LNCAP (cell line): Measurements from ENCODE around the gene GRK5.

ENCODE experiments used
- CTCF ChIP-seq: fragments of 450-650 bp; IDR thresholded peaks from 2 replicates; pipeline ENCODE4 v1.5.1; 2017; ENCODE audit warnings: mild to moderate bottlenecking

The GRK5 gene

DNA sequence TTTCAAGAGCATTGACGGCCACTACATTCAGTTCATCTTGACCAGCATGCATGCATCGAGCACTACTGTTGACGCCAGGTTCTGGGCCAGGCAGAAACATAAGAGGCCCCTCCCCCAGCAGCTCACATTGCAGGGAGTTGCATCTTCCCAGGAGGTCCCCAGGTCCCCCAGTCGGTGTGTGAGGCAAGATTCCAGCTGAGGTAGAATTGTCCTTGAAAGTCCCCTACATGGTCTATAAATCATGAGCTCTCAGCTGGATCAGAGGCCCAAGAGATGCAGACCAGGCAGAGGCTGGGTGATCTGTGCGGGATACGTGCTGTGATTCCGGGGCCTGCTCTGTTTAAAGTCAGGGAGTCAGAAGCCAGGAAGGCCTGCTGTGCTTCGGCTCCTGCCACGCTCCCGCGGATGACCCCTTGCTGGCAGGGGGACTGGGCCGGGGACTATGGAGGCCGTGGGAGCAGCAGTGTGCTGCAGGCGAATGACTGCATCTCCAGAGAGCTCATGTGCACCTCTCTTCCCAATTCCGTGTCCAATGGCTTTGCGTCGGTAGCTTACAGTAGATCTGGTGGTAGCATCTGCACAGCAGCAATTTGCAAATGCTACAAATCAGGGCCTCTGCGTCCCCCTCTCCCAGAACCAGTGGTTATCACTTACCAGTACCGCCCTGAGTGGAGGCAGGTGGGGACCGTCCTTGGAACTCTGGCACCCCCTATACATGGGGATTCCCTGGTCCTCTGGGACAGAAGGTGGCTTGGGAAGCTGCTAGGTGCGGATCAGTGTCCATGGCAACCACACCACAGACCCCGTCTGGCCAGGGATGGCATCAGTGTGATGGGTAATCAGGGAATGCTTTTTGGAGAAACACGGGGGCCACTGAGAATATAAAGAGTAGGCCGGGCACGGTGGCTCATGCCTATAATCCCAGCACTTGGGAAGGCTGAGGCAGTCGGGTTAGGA lies 241.5 kb downstream of the GRK5 start:
- TF ChIP-seq CTCF = no peak

DNA sequence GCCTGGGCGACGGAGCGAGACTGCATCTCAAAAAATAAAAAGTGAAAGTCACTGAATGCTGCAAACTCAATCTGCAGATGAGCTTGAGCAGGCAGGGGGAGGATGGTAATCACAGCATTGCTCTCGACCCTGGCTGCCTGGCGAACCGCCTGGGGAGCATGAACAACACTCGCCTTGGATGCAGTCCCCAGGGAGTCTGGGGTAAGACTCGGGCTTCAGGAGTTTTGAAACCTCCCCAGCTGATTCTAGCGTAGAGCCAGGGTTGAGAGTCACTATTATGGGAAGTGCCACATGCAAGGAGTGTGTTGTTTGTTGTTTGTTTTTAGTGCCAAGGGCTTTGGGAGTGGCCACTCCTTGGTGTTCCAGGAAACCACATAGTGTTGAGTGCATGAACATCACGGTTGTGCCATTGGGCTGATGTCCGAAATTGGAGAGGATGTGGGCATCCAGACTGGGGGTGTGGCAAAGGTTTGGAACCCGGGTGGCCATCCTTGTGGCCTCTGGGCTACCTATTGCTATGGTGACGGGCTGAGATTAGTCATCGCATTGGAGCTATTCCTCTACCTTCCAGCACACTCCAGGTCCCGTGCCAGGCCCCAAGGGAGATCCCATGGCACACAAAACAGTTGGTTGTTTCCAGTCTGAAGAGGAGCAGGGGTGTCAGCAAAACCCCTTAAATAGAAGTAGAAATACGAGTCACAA lies 242.5 kb downstream of the GRK5 start:
- no peak for TF ChIP-seq CTCF

- TF ChIP-seq CTCF = no peak
Observed at GRCh38 chr10:119450606-119451299, 243.4 kb downstream of the GRK5 start.

DNA sequence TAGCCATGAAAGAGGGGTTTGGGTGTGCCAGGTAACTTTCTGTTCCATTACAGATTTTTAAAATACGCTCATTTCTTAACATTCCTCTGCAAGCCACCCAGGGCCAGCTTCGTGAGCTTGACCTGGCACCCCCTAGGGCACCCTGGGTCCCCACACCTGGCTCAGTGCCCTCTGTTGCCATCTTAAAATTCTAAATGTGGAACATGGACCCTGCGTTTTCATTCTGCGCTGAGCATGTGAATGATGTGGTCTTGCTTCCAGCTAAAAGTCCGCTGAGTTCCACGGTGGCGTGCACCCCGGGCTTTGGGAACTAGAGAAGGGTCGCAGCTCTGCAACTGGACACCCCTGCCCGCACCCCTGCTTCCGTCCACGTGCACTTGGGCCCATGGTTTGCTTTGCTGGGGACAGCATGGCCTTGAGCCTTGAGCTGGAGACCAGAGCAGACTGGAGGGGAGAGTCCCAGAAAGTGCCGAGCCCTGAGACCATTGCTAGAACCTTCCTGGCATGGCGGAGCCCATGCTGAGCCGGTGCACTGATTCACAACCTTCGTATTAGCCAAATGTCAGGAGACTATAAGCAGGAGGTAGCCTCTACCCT lies 244.0 kb downstream of the GRK5 start:
- no peak for TF ChIP-seq CTCF

DNA sequence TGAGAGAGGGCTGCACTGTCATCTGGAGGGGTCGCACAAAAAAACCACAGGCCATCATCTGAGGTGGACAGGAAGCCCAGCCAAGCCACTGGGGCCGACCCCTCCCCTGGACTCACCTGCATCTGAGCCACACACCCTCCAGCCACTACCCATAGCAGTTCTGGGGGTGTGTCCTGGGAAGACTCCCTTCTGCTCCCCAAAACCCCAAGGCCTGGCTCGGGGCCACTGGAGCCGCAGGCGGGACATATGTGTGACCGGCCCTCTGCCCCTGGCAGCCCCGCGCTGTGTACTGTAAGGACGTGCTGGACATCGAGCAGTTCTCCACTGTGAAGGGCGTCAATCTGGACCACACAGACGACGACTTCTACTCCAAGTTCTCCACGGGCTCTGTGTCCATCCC lies 245.0 kb downstream of the GRK5 start:
- no peak for TF ChIP-seq CTCF

DNA sequence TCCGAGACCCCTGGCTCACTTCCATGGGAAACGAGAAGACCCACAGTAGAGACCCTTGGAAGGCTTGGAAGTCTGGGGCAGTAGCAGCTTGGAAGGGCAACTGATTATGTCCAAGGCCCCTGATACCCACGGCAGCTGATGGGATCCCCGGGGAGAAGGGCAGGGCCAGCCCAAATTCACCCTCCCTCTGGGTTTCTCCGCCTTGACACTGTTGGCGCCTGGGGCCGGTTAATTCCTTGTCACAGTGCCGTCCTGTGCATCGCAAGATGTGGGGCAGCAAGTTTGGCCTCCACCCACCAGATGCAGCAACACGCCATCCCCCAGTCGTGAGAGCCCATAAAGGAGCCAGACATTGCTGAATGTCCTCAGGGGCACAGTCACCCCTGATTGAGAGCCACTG lies 245.9 kb downstream of the GRK5 start:
- no peak for TF ChIP-seq CTCF

DNA sequence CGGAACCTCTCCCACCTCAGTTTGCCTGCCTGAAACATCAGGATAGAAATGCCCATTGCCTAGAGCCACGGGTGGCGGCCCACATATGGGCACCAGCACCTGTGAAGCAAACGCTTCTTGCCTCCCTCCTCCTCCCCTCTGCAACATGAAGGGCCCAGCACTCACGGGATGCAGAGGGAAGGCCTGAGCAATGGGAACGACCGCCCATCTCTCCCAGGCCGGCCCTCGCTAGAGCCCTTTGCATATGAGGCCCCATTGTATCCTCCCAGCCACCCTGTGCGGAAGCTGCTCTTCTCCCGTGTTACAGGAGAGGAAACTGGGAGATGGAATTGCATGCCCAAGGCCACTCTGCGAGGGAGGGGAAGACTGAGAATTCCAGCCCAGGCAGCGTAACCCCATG lies 246.9 kb downstream of the GRK5 start:
- no peak for TF ChIP-seq CTCF
